ENCODE data around the gene SHISA3.
"Not testable (repeated sequence)": the region's sequence is repeated elsewhere in the genome, so short reads cannot be mapped to it uniquely, and the experiment has no call there.

SHISA3 gene

DNA sequence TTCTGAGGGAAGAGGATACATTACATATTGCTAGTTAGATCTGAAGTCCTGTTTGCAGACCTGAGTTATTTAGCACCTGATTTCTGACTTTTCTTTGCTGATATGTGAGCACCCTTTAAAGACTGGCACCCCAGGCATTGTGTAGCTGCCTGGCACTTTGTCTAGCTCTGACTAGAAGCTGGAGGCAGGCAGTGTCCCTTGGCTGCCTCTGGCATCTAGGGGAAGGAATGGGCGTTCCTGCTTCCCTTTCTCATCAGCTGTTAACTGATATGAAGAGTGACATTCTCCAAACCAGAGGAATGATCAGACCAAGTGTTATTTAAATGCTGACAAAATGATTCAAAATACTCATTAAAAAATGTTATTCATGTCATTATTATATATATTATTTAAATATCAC lies 30.3 kb upstream of the SHISA3 start:
- in situ Hi-C loops (cut with MboI; ENCODE audit: low pct_unique_long_range_greater_than_20kb, low sequenced_read_pairs, unreplicated experiment), result no loop called here
- DNase-seq (ENCODE audit: low spot score), result no peak
- TF ChIP-seq, protein P1, sequence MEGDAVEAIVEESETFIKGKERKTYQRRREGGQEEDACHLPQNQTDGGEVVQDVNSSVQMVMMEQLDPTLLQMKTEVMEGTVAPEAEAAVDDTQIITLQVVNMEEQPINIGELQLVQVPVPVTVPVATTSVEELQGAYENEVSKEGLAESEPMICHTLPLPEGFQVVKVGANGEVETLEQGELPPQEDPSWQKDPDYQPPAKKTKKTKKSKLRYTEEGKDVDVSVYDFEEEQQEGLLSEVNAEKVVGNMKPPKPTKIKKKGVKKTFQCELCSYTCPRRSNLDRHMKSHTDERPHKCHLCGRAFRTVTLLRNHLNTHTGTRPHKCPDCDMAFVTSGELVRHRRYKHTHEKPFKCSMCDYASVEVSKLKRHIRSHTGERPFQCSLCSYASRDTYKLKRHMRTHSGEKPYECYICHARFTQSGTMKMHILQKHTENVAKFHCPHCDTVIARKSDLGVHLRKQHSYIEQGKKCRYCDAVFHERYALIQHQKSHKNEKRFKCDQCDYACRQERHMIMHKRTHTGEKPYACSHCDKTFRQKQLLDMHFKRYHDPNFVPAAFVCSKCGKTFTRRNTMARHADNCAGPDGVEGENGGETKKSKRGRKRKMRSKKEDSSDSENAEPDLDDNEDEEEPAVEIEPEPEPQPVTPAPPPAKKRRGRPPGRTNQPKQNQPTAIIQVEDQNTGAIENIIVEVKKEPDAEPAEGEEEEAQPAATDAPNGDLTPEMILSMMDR (IDR thresholded peaks at IDR 0.05; ENCODE audit: extremely low read depth, insufficient read depth, missing control alignments), result no peak

DNA sequence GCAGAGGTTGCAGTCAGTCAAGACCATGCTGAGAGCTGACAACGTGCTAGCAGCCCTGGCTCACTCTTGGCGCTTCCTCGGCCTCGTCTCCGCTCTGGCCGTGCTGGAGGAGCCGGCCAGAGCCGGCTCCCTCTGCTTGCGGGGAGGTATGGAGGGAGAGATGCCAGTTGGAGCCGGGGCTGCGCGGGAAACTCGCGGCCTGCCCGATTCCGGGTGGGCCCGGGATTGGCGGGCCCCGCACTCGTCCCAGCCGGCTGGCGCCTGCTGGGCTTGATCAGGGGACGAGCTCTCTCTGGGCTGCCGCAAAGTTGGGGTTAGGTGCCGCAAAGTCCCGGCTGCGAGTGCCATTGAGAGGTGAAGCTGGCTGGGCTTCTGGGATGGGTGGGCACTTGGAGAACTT lies 27.8 kb upstream of the SHISA3 start:
- in situ Hi-C loops (cut with MboI; ENCODE audit: low pct_unique_long_range_greater_than_20kb, low sequenced_read_pairs, unreplicated experiment), result no loop called here
- no peak for DNase-seq (ENCODE audit: low spot score)
- TF ChIP-seq, protein P1 (IDR thresholded peaks at IDR 0.05; ENCODE audit: extremely low read depth, insufficient read depth, missing control alignments), result no peak

DNA sequence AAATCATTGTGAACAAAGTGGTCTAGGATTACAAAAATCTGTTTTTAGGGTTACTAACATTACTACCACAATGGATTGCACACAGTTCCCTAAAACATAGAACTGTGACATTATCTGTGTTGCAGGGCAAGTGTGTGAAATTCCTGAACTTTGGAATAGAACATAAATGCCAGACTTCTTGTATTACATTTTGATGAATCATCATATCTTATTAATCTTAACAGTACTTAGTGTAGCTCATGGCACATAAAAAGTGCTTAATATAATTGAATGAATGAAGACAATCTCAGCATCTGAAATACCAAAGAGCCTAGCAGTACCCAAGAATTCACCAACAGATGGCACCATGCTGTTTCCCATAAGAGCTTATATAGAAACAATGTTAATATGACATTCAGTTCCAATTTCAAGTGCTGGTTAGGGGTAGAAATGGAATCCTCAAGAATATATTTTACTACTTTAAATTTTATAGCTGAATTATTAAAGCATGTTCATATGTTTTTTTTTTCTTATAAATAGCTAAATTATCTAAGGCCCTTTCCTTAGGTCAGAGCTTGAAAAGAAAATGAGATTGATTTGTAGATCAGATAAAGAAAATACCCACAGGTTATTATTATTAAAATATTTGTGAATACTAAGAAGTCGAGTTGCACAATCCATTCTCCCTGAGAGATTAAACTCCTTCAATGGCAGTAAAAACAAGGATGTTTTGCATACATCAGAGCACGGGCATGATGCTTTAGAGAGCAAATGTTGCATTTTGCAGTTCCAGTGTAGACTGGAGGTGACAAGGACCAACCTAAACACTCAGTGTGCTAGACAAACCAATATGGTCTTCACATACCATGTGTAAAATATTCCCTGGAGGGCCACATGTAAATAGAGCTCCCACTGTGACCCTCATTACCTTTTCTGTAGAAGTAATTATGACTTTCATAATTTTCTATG lies 25.7 kb upstream of the SHISA3 start:
- in situ Hi-C loops (cut with MboI; ENCODE audit: low pct_unique_long_range_greater_than_20kb, low sequenced_read_pairs, unreplicated experiment), result no loop called here
- TF ChIP-seq, protein P1 (IDR thresholded peaks at IDR 0.05; ENCODE audit: extremely low read depth, insufficient read depth, missing control alignments), result peak; percentile 60
- peak; percentile 78 for DNase-seq (ENCODE audit: low spot score)

DNA sequence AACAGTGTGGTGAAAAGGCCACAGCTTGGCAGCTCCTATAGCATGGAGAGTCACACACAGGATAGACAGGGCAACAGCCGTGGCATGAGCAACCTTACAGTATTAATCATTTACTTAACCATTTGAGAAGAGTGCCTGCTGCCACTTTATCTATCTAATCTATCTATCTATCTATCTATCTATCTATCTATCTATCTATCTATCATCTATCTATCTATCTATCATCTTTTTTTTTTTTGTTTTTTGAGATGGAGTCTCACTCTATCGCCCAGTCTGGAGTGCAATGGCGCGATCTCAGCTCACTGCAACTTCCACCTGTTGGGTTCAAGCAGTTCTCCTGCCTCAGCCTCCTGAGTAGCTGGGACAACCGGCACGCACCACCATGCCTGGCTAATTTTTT lies 25.0 kb upstream of the SHISA3 start:
- in situ Hi-C loops (cut with MboI; ENCODE audit: low pct_unique_long_range_greater_than_20kb, low sequenced_read_pairs, unreplicated experiment); DNase-seq (ENCODE audit: low spot score): not testable (repeated sequence)

DNA sequence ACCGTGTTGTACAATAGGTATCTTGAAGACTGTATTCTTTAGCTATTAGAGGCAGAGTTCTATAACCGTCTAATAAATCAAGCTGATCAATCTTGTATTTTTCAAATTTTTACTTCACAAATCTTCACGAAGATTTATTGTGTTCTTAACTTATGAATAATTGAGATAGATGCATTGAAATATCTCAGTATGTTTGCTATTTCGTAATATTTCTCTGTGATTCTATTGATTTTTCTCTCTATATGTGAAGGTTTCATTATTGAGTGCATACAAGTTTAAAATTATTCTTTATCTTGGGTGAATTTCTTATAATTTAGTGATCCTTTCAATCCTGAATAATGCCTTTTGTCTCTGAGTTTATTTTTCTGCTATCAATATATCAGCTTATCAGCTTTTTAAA lies 19.8 kb upstream of the SHISA3 start:
- no peak for DNase-seq (ENCODE audit: low spot score)
- in situ Hi-C loops (cut with MboI; ENCODE audit: low pct_unique_long_range_greater_than_20kb, low sequenced_read_pairs, unreplicated experiment), result no loop called here
- TF ChIP-seq, protein P1 (IDR thresholded peaks at IDR 0.05; ENCODE audit: extremely low read depth, insufficient read depth, missing control alignments), result no peak

DNA sequence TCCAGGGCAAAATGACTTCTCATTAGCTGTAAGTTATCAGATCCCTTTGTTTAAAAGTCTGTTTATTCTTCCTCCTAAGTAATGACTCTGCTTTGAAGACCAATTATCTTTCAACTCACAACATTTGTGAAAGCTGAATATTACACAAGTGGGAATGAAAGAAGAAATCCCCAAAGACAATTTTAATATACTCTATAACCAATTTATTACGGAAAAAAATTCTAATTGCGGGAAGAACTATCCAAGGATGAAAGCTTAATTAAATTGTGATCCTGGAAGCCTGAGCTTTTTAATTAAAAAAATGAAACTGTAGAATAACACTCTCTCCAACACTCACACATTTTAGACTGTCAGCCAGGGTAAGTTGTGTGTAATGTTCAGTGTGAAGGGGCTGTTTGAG lies 15.6 kb upstream of the SHISA3 start:
- in situ Hi-C loops (cut with MboI; ENCODE audit: low pct_unique_long_range_greater_than_20kb, low sequenced_read_pairs, unreplicated experiment), result no loop called here
- no peak for DNase-seq (ENCODE audit: low spot score)
- TF ChIP-seq, protein P1 (IDR thresholded peaks at IDR 0.05; ENCODE audit: extremely low read depth, insufficient read depth, missing control alignments), result no peak

DNA sequence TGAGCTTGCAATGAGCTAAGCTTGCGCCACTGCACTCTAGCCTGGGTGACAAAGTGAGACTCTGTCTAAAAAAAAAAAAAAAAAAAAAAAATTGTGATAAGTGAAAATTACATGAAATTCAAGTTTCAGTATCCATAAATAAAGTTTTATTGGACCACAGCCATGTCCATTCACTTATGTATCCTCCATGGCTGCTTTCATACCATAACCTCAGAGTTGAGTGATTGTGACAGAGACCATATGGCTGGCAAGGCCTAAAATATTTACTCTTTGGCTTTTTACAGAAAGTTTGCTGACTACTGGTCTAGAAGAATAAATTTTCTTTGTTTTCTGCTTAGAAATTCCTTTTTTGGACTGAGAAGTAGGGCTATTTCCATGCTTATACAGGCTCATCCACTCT lies 11.8 kb upstream of the SHISA3 start:
- in situ Hi-C loops (cut with MboI; ENCODE audit: low pct_unique_long_range_greater_than_20kb, low sequenced_read_pairs, unreplicated experiment), result no loop called here
- TF ChIP-seq, protein P1 (IDR thresholded peaks at IDR 0.05; ENCODE audit: extremely low read depth, insufficient read depth, missing control alignments), result no peak
- DNase-seq (ENCODE audit: low spot score), result no peak
